Esophagus squamous epithelium (tissue), 5 donors: ENCODE measurements around the gene RPS15. TPM values are rescaled to one million over a fixed set of nuclear protein-coding genes. Genes with fewer than 3 reads are reported as not detected.

Experiments
- DNase-seq: peaks from one replicate; lab custom pipeline; 2025; lab: John Stamatoyannopoulos, UW
- H3K27ac ChIP-seq, 4 donors: fragments of 200-600 bp; sonication (generic); one replicate each; pipeline ENCODE4 v1.5.1; 2016 to 2019; ENCODE audit warnings: mild to moderate bottlenecking in 1 of 4
- H3K27me3 ChIP-seq, 4 donors: fragments of 200-600 bp; sonication (generic); 1 replicate in 3 of 4; 2 replicates in 1 of 4; pipeline versions ENCODE4 v1.5.1 to v1.6.0; 2017 to 2021; ENCODE audit warnings: antibody characterized with exemption in 1 of 4
- H3K36me3 ChIP-seq, 3 donors: fragments of 200-600 bp; sonication (generic); one replicate each; pipeline ENCODE4 v1.5.1; 2016 to 2019
- H3K4me1 ChIP-seq, 3 donors: fragments of 200-600 bp; sonication (generic); one replicate each; pipeline ENCODE4 v1.5.1; 2017 to 2019
- H3K4me3 ChIP-seq, 4 donors: fragments of 200-600 bp; sonication (generic); 1 replicate in 3 of 4; 2 replicates in 1 of 4; pipeline ENCODE4 v1.5.1; 2016 to 2019; ENCODE audit warnings: mild to moderate bottlenecking in 2 of 4, moderate library complexity in 1 of 4
- H3K9me3 ChIP-seq, 3 donors: fragments of 200-600 bp; sonication (generic); one replicate each; pipeline ENCODE4 v1.5.1; 2016 to 2019
- CTCF ChIP-seq, 6 experiments: fragments of 450-650 bp in 4 of 6; fragments of 200-600 bp in 2 of 6; sonication (generic) in 2 of 6; IDR thresholded peaks; one replicate each; pipeline ENCODE4 v1.5.1; 2016 to 2019; ENCODE audit warnings: antibody characterized with exemption in 6 of 6, mild to moderate bottlenecking in 4 of 6, moderate library complexity in 4 of 6
- POLR2A ChIP-seq, 4 donors: fragments of 450-650 bp; IDR thresholded peaks; one replicate each; pipeline ENCODE4 v1.6.1; 2017; ENCODE audit warnings: antibody characterized with exemption in 4 of 4, mild to moderate bottlenecking in 4 of 4, moderate library complexity in 3 of 4
- WGBS, 2 donors: methylation state at CpG; one replicate each; pipeline ENCODE4 v1.1.5; 2018; 5-methylcytosine and 5-hydroxymethylcytosine counted together
- intact Hi-C: fragments of 100-400 bp; cut with DNase I; formaldehyde crosslinking; loops from one replicate; pipeline ENCODE4 v1.15.0; 2022
- total RNA-seq, 4 donors: library from RNA; depleted of rRNA; stranded (reverse); fragments of >200 nt; gene quantifications; one replicate each; pipeline ENCODE4 v1.1.0, GENCODE V29; 2016
- donor health status: DM: yes; HTN: yes; CAD: no.

The RPS15 gene
- total RNA-seq, 4 donors from 2014 or later: 2,502 to 3,774 (median 3,129) TPM

DNA sequence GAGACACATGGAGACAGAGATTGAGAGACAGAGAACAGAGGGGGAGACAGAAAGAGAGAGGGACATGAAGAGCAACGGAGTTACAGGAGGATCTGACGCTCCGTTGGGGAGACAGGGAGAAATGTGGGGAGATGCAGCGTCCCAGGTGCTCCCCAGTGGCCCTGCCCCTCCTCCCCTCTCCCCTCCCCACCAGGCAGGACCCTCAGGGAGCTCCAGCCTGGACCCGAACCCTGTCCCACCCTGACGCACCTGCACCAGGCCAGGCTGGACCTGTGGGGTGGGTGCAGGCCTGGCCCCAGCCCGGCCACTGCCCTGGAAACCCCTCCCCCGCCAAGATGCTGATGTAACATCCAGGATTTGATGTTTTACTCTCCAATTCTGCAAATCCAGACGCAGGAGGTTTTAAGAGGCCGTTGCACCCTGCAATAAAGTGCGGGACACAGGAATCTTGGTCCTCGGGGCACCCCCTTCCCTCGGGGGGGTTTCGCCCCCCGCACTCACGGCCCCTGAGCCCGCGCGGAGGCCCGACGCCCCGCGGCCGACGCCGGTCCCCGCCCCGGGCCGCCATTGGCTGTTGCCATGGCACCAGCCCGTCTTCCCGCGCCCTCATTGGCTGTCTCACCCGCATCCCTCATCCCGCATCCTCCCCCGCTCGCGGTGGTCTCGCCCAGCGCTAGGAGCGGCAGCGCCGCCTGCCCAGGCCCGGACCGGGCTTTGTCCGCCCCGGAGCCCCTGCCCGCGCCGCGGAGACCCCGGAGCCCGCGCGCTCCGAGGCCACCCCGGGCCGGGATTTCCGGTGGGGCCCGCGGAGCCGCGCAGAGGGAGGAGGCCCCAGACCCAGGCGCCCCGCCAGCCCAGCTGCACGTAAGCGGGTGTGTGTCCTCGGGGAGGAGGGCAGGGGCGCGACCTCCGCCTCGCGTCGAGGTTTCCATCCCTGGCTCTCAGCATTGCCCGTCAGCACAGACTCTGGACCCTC, 11.6 kb downstream of the RPS15 start, which contains the start of gene APC2:
APC2 (plus strand) TSS at position 655 of the 976 bp plus-strand sequence. CDS start 2,881 bp downstream, outside the sequence.
- Histone ChIP-seq H3K27ac (no peak within 1 kb of the TSS), H3K36me3 (no peaks in the 10 kb centered on the region), H3K4me1 (peaks cover 25 to 55% (median 29%) of the 10 kb centered on the region in 3 donors), H3K27me3 (peaks cover 48 to 96% (median 59%) of the 10 kb centered on the region in 4 donors), H3K4me3 (peak within 1 kb of the TSS in 1 of 4 donors; percentile 3), H3K9me3 (no peaks in the 10 kb centered on the region)
- no peak for DNase-seq
- TF ChIP-seq CTCF (IDR thresholded peaks at IDR 0.05) (no peak), POLR2A (IDR thresholded peaks at IDR 0.05) (no peak)
- intact Hi-C loops: loop anchor here (10.0 kb wide), 1 partner anchor 165 kb away; the partner anchor contains the start of gene EFNA2
- 0 to 13% methylated on average over 3 to 10 of the region's 74 CpGs for WGBS, 2 donors

GRCh38 chr19:1450735-1451731, 12.8 kb downstream of the RPS15 start:
- H3K36me3 ChIP-seq: no peaks in the 10 kb centered on the region
- no peak overlapping the region for H3K27ac ChIP-seq
- WGBS, 2 donors: 51 to 54% methylated on average over 11 to 13 of the region's 22 CpGs
- no peaks in the 10 kb centered on the region for H3K9me3 ChIP-seq
- peaks cover 23 to 55% (median 24%) of the 10 kb centered on the region in 3 donors for H3K4me1 ChIP-seq
- peaks cover 49 to 100% (median 62%) of the 10 kb centered on the region in 4 donors for H3K27me3 ChIP-seq
- TF ChIP-seq POLR2A (IDR thresholded peaks at IDR 0.05) (no peak), CTCF (IDR thresholded peaks at IDR 0.05) (no peak)
- H3K4me3 ChIP-seq: no peak overlapping the region
- intact Hi-C loops: loop anchor here (10.0 kb wide), 1 partner anchor 166 kb away; the partner anchor contains the start of gene EFNA2
- DNase-seq: no peak

GRCh38 chr19:1451916-1452801, 14.0 kb downstream of the RPS15 start:
- 11 to 17% methylated on average over 15 to 32 of the region's 39 CpGs for WGBS, 2 donors
- H3K27ac ChIP-seq: no peak overlapping the region
- H3K4me1 ChIP-seq: peaks cover 17 to 55% (median 19%) of the 10 kb centered on the region in 3 donors
- intact Hi-C loops: loop anchor here (10.0 kb wide), 1 partner anchor 167 kb away; the partner anchor contains the start of gene EFNA2
- DNase-seq: no peak
- TF ChIP-seq POLR2A (IDR thresholded peaks at IDR 0.05): no peak
- TF ChIP-seq CTCF (IDR thresholded peaks at IDR 0.05): no peak
- H3K27me3 ChIP-seq: peaks cover 37 to 100% (median 58%) of the 10 kb centered on the region in 4 donors
- no peak overlapping the region for H3K4me3 ChIP-seq
- no peaks in the 10 kb centered on the region for H3K9me3 ChIP-seq
- H3K36me3 ChIP-seq: no peaks in the 10 kb centered on the region

- Histone ChIP-seq H3K27ac (no peak overlapping the region), H3K4me1 (peaks cover 19 to 60% (median 20%) of the 10 kb centered on the region in 3 donors), H3K4me3 (peak overlapping the region in 1 of 4 donors; percentile 3), H3K27me3 (peaks cover 41 to 100% (median 51%) of the 10 kb centered on the region in 4 donors), H3K36me3 (no peaks in the 10 kb centered on the region), H3K9me3 (no peaks in the 10 kb centered on the region)
- 42 to 58% methylated on average over 7 to 8 of the region's 30 CpGs for WGBS, 2 donors
- DNase-seq: no peak
- TF ChIP-seq CTCF (IDR thresholded peaks at IDR 0.05) (no peak), POLR2A (IDR thresholded peaks at IDR 0.05) (no peak)
- intact Hi-C loops: loop anchor here (10.0 kb wide), 1 partner anchor 168 kb away; the partner anchor contains the start of gene EFNA2
These were observed 14.8 kb downstream of the RPS15 start for GRCh38 chr19:1452802-1453524.
